NK-92 (cell line): ENCODE data around the gene POC1B.

Experiments
- DNase-seq: peaks from one replicate; lab custom pipeline; 2025; ENCODE audit not compliant: unreplicated experiment; lab: John Stamatoyannopoulos, UW

The POC1B gene

GRCh38 chr12:89424389-89424788 lies 101.5 kb downstream of the POC1B start:
- no peak for DNase-seq

- no peak for DNase-seq
Measured at GRCh38 chr12:89421092-89421835, 104.6 kb downstream of the POC1B start.

- no peak for DNase-seq
Measured at GRCh38 chr12:89418228-89418910, 107.5 kb downstream of the POC1B start.

GRCh38 chr12:89417246-89417977 lies 108.4 kb downstream of the POC1B start:
- no peak for DNase-seq

- DNase-seq: no peak
Measured at GRCh38 chr12:89416049-89416792, 109.6 kb downstream of the POC1B start.

GRCh38 chr12:89414851-89415250 lies 111.0 kb downstream of the POC1B start:
- no peak for DNase-seq

- no peak for DNase-seq
Measured at GRCh38 chr12:89414322-89414721, 111.5 kb downstream of the POC1B start.

- no peak for DNase-seq
Measured at GRCh38 chr12:89413234-89413633, 112.6 kb downstream of the POC1B start.

- DNase-seq: no peak
Measured at GRCh38 chr12:89412665-89413064, 113.2 kb downstream of the POC1B start.

GRCh38 chr12:89411846-89412245 lies 114.0 kb downstream of the POC1B start:
- DNase-seq: no peak

GRCh38 chr12:89411234-89411633 lies 114.6 kb downstream of the POC1B start:
- no peak for DNase-seq

GRCh38 chr12:89405626-89406345 lies 120.1 kb downstream of the POC1B start:
- DNase-seq: no peak

GRCh38 chr12:89401433-89402058 lies 124.3 kb downstream of the POC1B start:
- DNase-seq: no peak

GRCh38 chr12:89400415-89400814 lies 125.4 kb downstream of the POC1B start:
- no peak for DNase-seq

GRCh38 chr12:89395712-89396111 lies 130.1 kb downstream of the POC1B start:
- DNase-seq: no peak

- DNase-seq: no peak
Measured at GRCh38 chr12:89393551-89394121, 132.2 kb downstream of the POC1B start.

- DNase-seq: no peak
Measured at GRCh38 chr12:89392391-89392790, 133.5 kb downstream of the POC1B start.

- no peak for DNase-seq
Measured at GRCh38 chr12:89391726-89392336, 134.0 kb downstream of the POC1B start.
